ENCODE measurements around the gene ZBTB46.

DNA sequence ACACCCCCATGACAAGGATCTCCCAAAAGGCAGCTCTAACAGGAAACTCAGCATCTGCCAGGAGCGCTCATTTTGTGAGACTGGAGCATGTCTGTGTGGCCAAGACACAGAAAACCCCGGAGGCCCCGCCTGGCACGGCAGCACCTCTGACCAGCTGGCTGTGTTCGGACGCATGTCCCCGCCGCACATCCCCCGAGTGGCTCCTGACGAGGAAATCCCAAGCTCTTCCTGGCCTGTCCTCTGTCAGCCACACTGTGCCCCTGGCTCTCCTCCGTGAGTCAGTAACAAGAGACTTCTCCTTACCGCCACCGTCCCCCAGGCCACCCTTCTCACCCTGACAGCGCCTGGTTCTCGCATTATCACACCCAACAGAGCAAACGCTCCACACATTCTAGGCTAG lies 77.1 kb downstream of the ZBTB46 start:
- no peak for TF ChIP-seq POLR2AphosphoS5 (IDR thresholded peaks at IDR 0.05; ENCODE audit: low read depth, low read length)
- TF ChIP-seq, protein P1, sequence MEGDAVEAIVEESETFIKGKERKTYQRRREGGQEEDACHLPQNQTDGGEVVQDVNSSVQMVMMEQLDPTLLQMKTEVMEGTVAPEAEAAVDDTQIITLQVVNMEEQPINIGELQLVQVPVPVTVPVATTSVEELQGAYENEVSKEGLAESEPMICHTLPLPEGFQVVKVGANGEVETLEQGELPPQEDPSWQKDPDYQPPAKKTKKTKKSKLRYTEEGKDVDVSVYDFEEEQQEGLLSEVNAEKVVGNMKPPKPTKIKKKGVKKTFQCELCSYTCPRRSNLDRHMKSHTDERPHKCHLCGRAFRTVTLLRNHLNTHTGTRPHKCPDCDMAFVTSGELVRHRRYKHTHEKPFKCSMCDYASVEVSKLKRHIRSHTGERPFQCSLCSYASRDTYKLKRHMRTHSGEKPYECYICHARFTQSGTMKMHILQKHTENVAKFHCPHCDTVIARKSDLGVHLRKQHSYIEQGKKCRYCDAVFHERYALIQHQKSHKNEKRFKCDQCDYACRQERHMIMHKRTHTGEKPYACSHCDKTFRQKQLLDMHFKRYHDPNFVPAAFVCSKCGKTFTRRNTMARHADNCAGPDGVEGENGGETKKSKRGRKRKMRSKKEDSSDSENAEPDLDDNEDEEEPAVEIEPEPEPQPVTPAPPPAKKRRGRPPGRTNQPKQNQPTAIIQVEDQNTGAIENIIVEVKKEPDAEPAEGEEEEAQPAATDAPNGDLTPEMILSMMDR (IDR thresholded peaks at IDR 0.05 in 2 of 3, conservative IDR thresholded peaks at IDR 0.05 in 1 of 3; ENCODE audit: borderline replicate concordance in 1 of 3, insufficient read depth in 1 of 3, low read depth in 2 of 3, low read length in 2 of 3) = no peak
- no peak for TF ChIP-seq EZH2phosphoT487 (IDR thresholded peaks at IDR 0.05; ENCODE audit: borderline replicate concordance)
- TF ChIP-seq POLR2A (IDR thresholded peaks at IDR 0.05; ENCODE audit: borderline replicate concordance, extremely low read depth, insufficient read depth, insufficient read length) = no peak
- no peak for TF ChIP-seq CEBPB (IDR thresholded peaks at IDR 0.05; ENCODE audit: low read depth)
- TF ChIP-seq SRF (IDR thresholded peaks at IDR 0.05; ENCODE audit: low read depth) = no peak
- TF ChIP-seq, protein P2, sequence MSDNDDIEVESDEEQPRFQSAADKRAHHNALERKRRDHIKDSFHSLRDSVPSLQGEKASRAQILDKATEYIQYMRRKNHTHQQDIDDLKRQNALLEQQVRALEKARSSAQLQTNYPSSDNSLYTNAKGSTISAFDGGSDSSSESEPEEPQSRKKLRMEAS (IDR thresholded peaks at IDR 0.05) = no peak
- no peak for TF ChIP-seq SIN3A (IDR thresholded peaks at IDR 0.05; ENCODE audit: low read depth)
- no peak for TF ChIP-seq RAD21 (IDR thresholded peaks at IDR 0.05; ENCODE audit: low read depth)
- no peak for TF ChIP-seq SP1 (IDR thresholded peaks at IDR 0.05; ENCODE audit: low read depth)

All from HCT116 (cell line).